Measurements from ENCODE around the gene TLR5. TPM values are rescaled to one million over a fixed set of nuclear protein-coding genes. Genes with fewer than 3 reads are reported as not detected.

The TLR5 gene
- total and polyA plus RNA-seq, 2 of the 4 experiments (the other 2 are of a cell fraction), result 0.09 to 0.18 TPM

- Histone ChIP-seq H3K23ac (ENCODE audit: low read depth, low read length) (no peak overlapping the region), H3K56ac (ENCODE audit: extremely low read depth, insufficient read depth, low read length) (no peak overlapping the region), H3K27me3 (ENCODE audit: control insufficient read depth, insufficient read depth, low read length) (peaks cover 17% of the 10 kb centered on the region), H2BK15ac (ENCODE audit: low read depth, low read length) (no peak overlapping the region), H3K9me3 (ENCODE audit: control insufficient read depth, insufficient read depth, low read length) (no peaks in the 10 kb centered on the region), H4K20me1 (ENCODE audit: insufficient read depth, low read length) (no peaks in the 10 kb centered on the region), H3K27ac (ENCODE audit: insufficient read depth, low read length) (no peak overlapping the region), H2BK120ac (ENCODE audit: low read depth, low read length) (no peak overlapping the region), H3K36me3 (ENCODE audit: control insufficient read depth, insufficient read depth, low read length) (no peaks in the 10 kb centered on the region), H4K5ac (ENCODE audit: low read depth, low read length) (no peak overlapping the region), H3K18ac (ENCODE audit: low read depth, low read length) (no peak overlapping the region), H3K4me2 (ENCODE audit: low read depth, low read length) (no peak overlapping the region), H2AK5ac (ENCODE audit: low read depth, low read length) (no peak overlapping the region), H3K4me3 (ENCODE audit: insufficient read depth, low read depth, low read length) (no peak overlapping the region), H3K9me1 (ENCODE audit: insufficient read depth, low read length) (no peaks in the 10 kb centered on the region), H3K9ac (ENCODE audit: low read depth, low read length) (no peak overlapping the region), H3K4ac (ENCODE audit: low read depth, low read length) (no peak overlapping the region), H2AFZ (replicated peaks; ENCODE audit: low read length, poor library complexity) (no peak overlapping the region), H3K14ac (replicated peaks; ENCODE audit: low read depth, low read length) (no peak overlapping the region), H4K8ac (ENCODE audit: low read depth in 2 of 2, low read length in 2 of 2) (no peak overlapping the region), H4K91ac (ENCODE audit: insufficient read depth, low read depth, low read length) (no peak overlapping the region), H3K79me1 (ENCODE audit: low read depth in 1 of 2, low read length in 2 of 2) (no peaks in the 10 kb centered on the region), H2AK9ac (replicated peaks; ENCODE audit: low read depth, low read length, poor library complexity) (no peak overlapping the region), H3K4me1 (ENCODE audit: control insufficient read depth, insufficient read depth, low read length) (no peaks in the 10 kb centered on the region), H2BK20ac (ENCODE audit: low read depth, low read length) (no peak overlapping the region), H2BK5ac (ENCODE audit: low read depth, low read length, poor library complexity, severe bottlenecking) (no peak overlapping the region)
- in situ Hi-C loops (cut with MboI; ENCODE audit: low sequenced_read_pairs), result no loop called here
- no peak for ATAC-seq (ENCODE audit: low read depth)
- DNase-seq, result no peak
- 100% methylated on average over 1 of the region's 6 CpGs; no CpG with 5 or more reads in 1 of the 2 experiments for WGBS, 2 experiments (ENCODE audit: extremely low coverage in 2 of 2, insufficient read length in 1 of 2)
- ChIA-PET POLR2A (ENCODE audit: unreplicated experiment) (no interaction called here), CTCF (no interaction called here)
- BruUV-seq (replicated peaks), result no TSS peak
- intact Hi-C loops (cut with micrococcal nuclease), result no loop called here
- TF ChIP-seq MXI1 (IDR thresholded peaks at IDR 0.05; ENCODE audit: borderline replicate concordance, low read depth, low read length), result no peak
- no peak for TF ChIP-seq MAFK (IDR thresholded peaks at IDR 0.05; ENCODE audit: low read depth, low read length)
- TF ChIP-seq POLR2A (IDR thresholded peaks at IDR 0.05; ENCODE audit: low read depth, low read length), result no peak
- no peak for TF ChIP-seq RAD21 (IDR thresholded peaks at IDR 0.05; ENCODE audit: low read length)
- TF ChIP-seq USF2 (IDR thresholded peaks at IDR 0.05; ENCODE audit: low read depth, low read length), result no peak
- no peak for TF ChIP-seq RFX5 (IDR thresholded peaks at IDR 0.05; ENCODE audit: low read depth, low read length)
- TF ChIP-seq MAZ (IDR thresholded peaks at IDR 0.05; ENCODE audit: borderline replicate concordance, low read depth, low read length), result no peak
- TF ChIP-seq FOS (IDR thresholded peaks at IDR 0.05; ENCODE audit: low read depth, low read length), result no peak
- no peak for TF ChIP-seq BHLHE40 (IDR thresholded peaks at IDR 0.05; ENCODE audit: low read depth, low read length)
- no peak for TF ChIP-seq CEBPB (IDR thresholded peaks at IDR 0.05; ENCODE audit: low read depth, low read length)
- dilution Hi-C loops (cut with HindIII; ENCODE audit: low sequenced_read_pairs, unreplicated experiment), result no loop called here
These were observed 75.1 kb downstream of the TLR5 start for GRCh38 chr1:223067914-223068313.
